NCI-H748 (cell line): ENCODE measurements around the gene HSPB9.

Experiments
- DNase-seq: peaks from one replicate; lab custom pipeline; 2025; ENCODE audit not compliant: unreplicated experiment; lab: John Stamatoyannopoulos, UW

HSPB9 gene

GRCh38 chr17:42118126-42118510 lies 4.5 kb upstream of the HSPB9 start:
- DNase-seq = no peak

- peak; percentile 30 for DNase-seq
Measured at GRCh38 chr17:42118545-42118944, 4.1 kb upstream of the HSPB9 start.

- no peak for DNase-seq
Measured at GRCh38 chr17:42119301-42119700, 3.3 kb upstream of the HSPB9 start.

- no peak for DNase-seq
Measured at GRCh38 chr17:42120161-42120769, 2.3 kb upstream of the HSPB9 start.

GRCh38 chr17:42120770-42121769 lies 1.5 kb upstream of the HSPB9 start, which contains the start of gene KAT2A:
TSS of gene KAT2A (minus strand) at chr17:42121367. CDS start at chr17:42121304, 63 bp downstream.
- DNase-seq = peak; percentile 88

GRCh38 chr17:42124256-42124655 lies 1.7 kb downstream of the HSPB9 start:
- no peak for DNase-seq

GRCh38 chr17:42125565-42125964 lies 3.0 kb downstream of the HSPB9 start:
- no peak for DNase-seq

GRCh38 chr17:42126836-42127235 lies 4.2 kb downstream of the HSPB9 start:
- DNase-seq = no peak

GRCh38 chr17:42127414-42127813 lies 4.8 kb downstream of the HSPB9 start:
- no peak for DNase-seq

GRCh38 chr17:42129109-42129837 lies 6.7 kb downstream of the HSPB9 start:
- DNase-seq = no peak

GRCh38 chr17:42130310-42130936 lies 7.8 kb downstream of the HSPB9 start:
- no peak for DNase-seq

- DNase-seq = no peak
Measured at GRCh38 chr17:42131232-42131631, 8.6 kb downstream of the HSPB9 start.

- DNase-seq = no peak
Measured at GRCh38 chr17:42131981-42132432, 9.4 kb downstream of the HSPB9 start.

- no peak for DNase-seq
Measured at GRCh38 chr17:42132941-42133340, 10.3 kb downstream of the HSPB9 start.

GRCh38 chr17:42133461-42134041 lies 10.9 kb downstream of the HSPB9 start:
- peak; percentile 71 for DNase-seq

GRCh38 chr17:42135151-42135550 lies 12.5 kb downstream of the HSPB9 start:
- DNase-seq = no peak

- peak; percentile 70 for DNase-seq
Measured at GRCh38 chr17:42135664-42136653, 13.4 kb downstream of the HSPB9 start.

- DNase-seq = no peak
Measured at GRCh38 chr17:42136654-42137051, 14.0 kb downstream of the HSPB9 start.

GRCh38 chr17:42138749-42139492 lies 16.3 kb downstream of the HSPB9 start:
- DNase-seq = no peak
